Measurements from ENCODE around the gene MCHR1.

GRCh38 chr22:40727964-40728615 lies 48.8 kb downstream of the MCHR1 start:
- TF ChIP-seq CTCF (conservative IDR thresholded peaks at IDR 0.05 in 1 of 2, IDR thresholded peaks at IDR 0.05 in 1 of 2; ENCODE audit: extremely low read depth in 1 of 2, insufficient read depth in 1 of 2, low read depth in 1 of 2, low read length in 2 of 2) (no peak), EZH2 (IDR thresholded peaks at IDR 0.05; ENCODE audit: borderline replicate concordance, low read length) (no peak)
